K562 (cell line): ENCODE data around the gene POP7. TPM values are rescaled to one million over a fixed set of nuclear protein-coding genes. Genes with fewer than 3 reads are reported as not detected.

Source experiments
- ATAC-seq: fragments of 200-7000 bp; cut with Tn5 transposase; 3 replicates; pipeline ENCODE4 v1.9.1; 2020; ENCODE audit warnings: moderate library complexity
- Bru-seq: library from RNA; stranded (reverse); fragments of 400-500 nt; gene quantifications from one replicate; lab custom pipeline; 2021; lab: Mats Ljungman, UMichigan
- BruChase-seq, 2 experiments: library from RNA; stranded (reverse); fragments of 400-500 nt; gene quantifications; one replicate each; lab custom pipeline; 2021; lab: Mats Ljungman, UMichigan
- BruUV-seq: library from RNA; stranded (reverse); fragments of 400-500 nt; replicated peaks from 2 replicates; lab custom pipeline; 2021; lab: Mats Ljungman, UMichigan
- CTCF ChIA-PET: fragments of 300-600 bp; formaldehyde crosslinking; extraction: SDS; loops from one replicate; lab custom pipeline; 2021; ENCODE audit warnings: low intra/inter-chr PET ratio; lab: Yijun Ruan, JAX
- POLR2A ChIA-PET: fragments of 300-600, 350-650 bp; sonication (Branson Sonifier 250); formaldehyde crosslinking; extraction: SDS; loops from one replicate; lab custom pipeline; 2021; ENCODE audit warnings: antibody characterized with exemption, inconsistent platforms; lab: Yijun Ruan, JAX
- DNase-seq, 4 experiments: peaks; one replicate each; pipeline versions ENCODE4 v3.0.0 to v3.0.0-alpha.2; 2011 to 2018; ENCODE audit warnings: low spot score in 3 of 4, mixed read lengths in 3 of 4; ENCODE audit errors: extremely low read depth in 1 of 4
- FAIRE-seq: peaks from 2 replicates; lab custom pipeline; 2011; peaks lifted over from hg19 to GRCh38; lab: Jason Lieb, UNC
- H2AFZ ChIP-seq: 2 replicates; pipeline ENCODE4 v1.6.0; 2011; ENCODE audit warnings: low read depth, low read length, control low read depth, inconsistent platforms
- H3K27ac ChIP-seq: fragments of 200-600 bp; 3 replicates; pipeline ENCODE4 v1.8.0; 2011; ENCODE audit warnings: low read depth, mild to moderate bottlenecking, control low read depth, inconsistent platforms, low read length, moderate library complexity, mixed read lengths; ENCODE audit errors: extremely low read depth
- H3K27me3 ChIP-seq, 2 experiments: fragments of 300-600 bp in 1 of 2; 2 replicates in 1 of 2; 3 replicates in 1 of 2; pipeline versions ENCODE4 v1.6.0 to v1.8.0; 2011; ENCODE audit warnings: inconsistent platforms in 2 of 2, low read length in 2 of 2, mild to moderate bottlenecking in 1 of 2, mixed read lengths in 1 of 2, moderate library complexity in 1 of 2; ENCODE audit not compliant: control insufficient read depth in 2 of 2, insufficient read depth in 2 of 2
- H3K36me3 ChIP-seq: fragments of 300-600 bp; 3 replicates; pipeline ENCODE4 v1.8.0; 2011; ENCODE audit warnings: mild to moderate bottlenecking, low read length, inconsistent platforms; ENCODE audit not compliant: control insufficient read depth, insufficient read depth
- H3K4me1 ChIP-seq, 2 experiments: fragments of 200-600 bp in 1 of 2; replicated peaks in 1 of 2; 2 replicates in 1 of 2; 3 replicates in 1 of 2; pipeline versions ENCODE4 v1.5.1 to v1.8.0; 2011; ENCODE audit warnings: inconsistent platforms in 2 of 2, low read length in 2 of 2, mild to moderate bottlenecking in 1 of 2, mixed read lengths in 1 of 2, moderate library complexity in 1 of 2; ENCODE audit not compliant: control insufficient read depth in 2 of 2, insufficient read depth in 2 of 2
- H3K4me2 ChIP-seq: 2 replicates; pipeline ENCODE4 v1.6.1; 2011; ENCODE audit warnings: low read length, control low read depth, inconsistent platforms, mixed read lengths; ENCODE audit not compliant: insufficient read depth
- H3K4me3 ChIP-seq: fragments of 200-600 bp; sonication (generic), shearing (Covaris generic); 2 replicates; pipeline ENCODE4 v1.5.1; 2016; ENCODE audit warnings: control low read depth, inconsistent platforms
- H3K79me2 ChIP-seq: fragments of 200-600 bp; 3 replicates; pipeline ENCODE4 v1.8.0; 2011; ENCODE audit warnings: low read length, inconsistent platforms; ENCODE audit not compliant: control insufficient read depth, insufficient read depth
- H3K9ac ChIP-seq, 2 experiments: 2 replicates each; pipeline versions ENCODE4 v1.6.0 to v1.6.1; 2011; ENCODE audit warnings: low read depth in 2 of 2, low read length in 2 of 2, control low read depth in 1 of 2, inconsistent platforms in 1 of 2, mild to moderate bottlenecking in 1 of 2, mixed read lengths in 1 of 2; ENCODE audit not compliant: insufficient read depth in 1 of 2
- H3K9me1 ChIP-seq: one replicate; pipeline ENCODE4 v1.6.0; 2011; ENCODE audit warnings: inconsistent platforms, mild to moderate bottlenecking, low read length, moderate library complexity; ENCODE audit not compliant: control insufficient read depth, insufficient read depth
- H3K9me3 ChIP-seq: replicated peaks from 2 replicates; pipeline ENCODE4 v1.5.1; 2011; ENCODE audit warnings: low read depth, low read length, inconsistent platforms; ENCODE audit not compliant: control insufficient read depth, insufficient read depth
- H4K20me1 ChIP-seq: replicated peaks from 2 replicates; pipeline ENCODE4 v1.6.1; 2011; ENCODE audit warnings: low read length, inconsistent platforms, mixed read lengths; ENCODE audit not compliant: control insufficient read depth, insufficient read depth
- PRPF4 ChIP-seq: fragments of 200-400 bp; formaldehyde crosslinking; IDR thresholded peaks from one replicate; pipeline ENCODE4 v1.6.1; 2017; ENCODE audit warnings: low read length, low read depth, mild to moderate bottlenecking; ENCODE audit not compliant: insufficient read depth, poor library complexity, severe bottlenecking
- RB1 ChIP-seq: fragments of 450-650 bp; IDR thresholded peaks from 2 replicates; pipeline ENCODE4 v1.6.1; 2017; ENCODE audit warnings: low read depth, mild to moderate bottlenecking
- WGBS: fragments of 100-300 bp; shearing (Covaris generic); methylation state at CpG from one replicate; pipeline ENCODE4 v1.1.6; 2016; ENCODE audit warnings: low coverage, mixed read lengths; ENCODE audit not compliant: insufficient coverage; ENCODE audit errors: missing lambda C conversion rate; 5-methylcytosine and 5-hydroxymethylcytosine counted together
- in situ Hi-C: fragments of 300-500 bp; cut with MboI; formaldehyde crosslinking; loops from 4 replicates; pipeline ENCODE4 v1.15.0; 2018; ENCODE audit warnings: inconsistent platforms, mixed read lengths
- intact Hi-C: fragments of 100-400 bp; cut with micrococcal nuclease; formaldehyde crosslinking; loops from 2 replicates; pipeline ENCODE4 v1.14.2; 2022
- long read RNA-seq, 3 experiments: library from polyadenylated mRNA in 2 of 3; library from RNA in 1 of 3; unstranded in 2 of 3; stranded (forward) in 1 of 3; transcript quantifications; one replicate each; pipeline ENCODE4 v2.0.0, GENCODE V29; 2019 to 2022
- polyA minus RNA-seq, 3 experiments: library from RNA; depleted of rRNA, polyadenylated mRNA; stranded (reverse); fragments of >200 nt; gene quantifications; 2 replicates each; pipeline ENCODE4 v1.2.3, GENCODE V29; 2011
- polyA plus RNA-seq, 8 experiments: library from polyadenylated mRNA; depleted of rRNA in 4 of 8; stranded (reverse) in 5 of 8; unstranded in 3 of 8; fragments of >200 nt; fragmentation: Nextera tagmentation in 2 of 8; fragmentation: Illumina TruSeq in 1 of 8; extraction: Ambion mirVana in 2 of 8; extraction: Trizol in 1 of 8; gene quantifications; 2 replicates each; pipeline versions ENCODE4 v1.2.1 to v1.2.3, GENCODE V29; 2011 to 2014; ENCODE audit warnings: inconsistent platforms in 1 of 8, missing spikeins in 1 of 8
- total RNA-seq, 7 experiments: library from RNA; depleted of rRNA in 6 of 7; stranded (reverse); fragments of >200 nt in 6 of 7; fragmentation: Illumina TruSeq in 2 of 7; extraction: Trizol in 2 of 7; gene quantifications; 2 replicates each; pipeline versions ENCODE4 v1.2.1 to v1.2.3, GENCODE V29; 2011 to 2021; ENCODE audit warnings: low replicate concordance in 1 of 7
- TF ChIP-seq, protein P1 (sequence below): fragments of 250-450 bp; sonication (Bioruptor Pico); IDR thresholded peaks from 2 replicates; pipeline ENCODE4 v1.8.0; 2022; ENCODE audit warnings: inconsistent platforms
- TF ChIP-seq, protein P2 (sequence below): fragments of 450-650 bp; IDR thresholded peaks from 2 replicates; pipeline ENCODE4 v1.6.1; 2016; ENCODE audit warnings: antibody characterized with exemption
- TF ChIP-seq, protein P3 (sequence below): fragments of 250-450 bp; sonication (Bioruptor Pico); IDR thresholded peaks from 2 replicates; pipeline ENCODE4 v1.9.0; 2021; ENCODE audit warnings: mild to moderate bottlenecking
- TF ChIP-seq, protein P4 (sequence below): fragments of 250-450 bp; sonication (Bioruptor Pico); IDR thresholded peaks from 2 replicates; pipeline ENCODE4 v1.5.0; 2020; ENCODE audit warnings: mild to moderate bottlenecking, borderline replicate concordance

The POP7 gene
- 7.9 and 28.1 TPM in 2 replicates for total RNA-seq (2011; cell fraction: chromatin; rRNA removed; ENCODE audit: low replicate concordance)
- total RNA-seq (2011; cell fraction: nucleolus; rRNA removed): 39.7 and 46.0 TPM in 2 replicates
- 24.5 and 27.6 TPM in 2 replicates for total RNA-seq (2011; cell fraction: nucleoplasm; rRNA removed)
- 150 and 214 TPM in 2 replicates for total RNA-seq (2014; rRNA removed)
- 46.7 and 49.9 TPM in 2 replicates for total RNA-seq (2014; rRNA removed; fragmentation: Illumina TruSeq; extraction: Trizol)
- total RNA-seq (2015; rRNA removed; fragmentation: Illumina TruSeq; extraction: Trizol): 115 TPM in 2 replicates
- 109 TPM in 2 replicates for total RNA-seq (2021)
- 43.3 and 68.9 TPM in 2 replicates for polyA plus RNA-seq (2011; rRNA removed)
- 72.5 and 209 TPM in 2 replicates for polyA plus RNA-seq (2011; cell fraction: cytosol; rRNA removed)
- polyA plus RNA-seq (2011; cell fraction: nucleus; rRNA removed): 33.6 and 51.3 TPM in 2 replicates
- polyA plus RNA-seq (2012): 73.1 and 110 TPM in 2 replicates
- polyA plus RNA-seq (2014; fragmentation: Illumina TruSeq; extraction: Trizol): 46.0 and 87.4 TPM in 2 replicates
- polyA plus RNA-seq (2014; fragmentation: Nextera tagmentation; extraction: Ambion mirVana): 10 to 100 TPM; 11.5 to 27.1 TPM
- 163 and 191 TPM in 2 replicates for polyA plus RNA-seq (2014; rRNA removed)
- 7.4 and 14.3 TPM in 2 replicates for polyA minus RNA-seq (2011; rRNA and poly(A)+ RNA removed)
- polyA minus RNA-seq (2011; cell fraction: cytosol; rRNA and poly(A)+ RNA removed): 17.0 and 39.1 TPM in 2 replicates
- 11.8 and 12.6 TPM in 2 replicates for polyA minus RNA-seq (2011; cell fraction: nucleus; rRNA and poly(A)+ RNA removed)
- percentile 95 among the genes with signal in this experiment for Bru-seq, nascent RNA
- percentile 91 among the genes with signal in this experiment for BruChase-seq, experiment 1, labeled RNA remaining after a 2-hour chase
- percentile 93 among the genes with signal in this experiment for BruChase-seq, experiment 2, labeled RNA remaining after a 6-hour chase
- long read RNA-seq, experiment 1, transcript POP7-201 (2 exons, 927 nt): major isoform, 142 of 221 reads
- long read RNA-seq, experiment 1, partial matches to known transcripts: 1 of 221 reads
- long read RNA-seq, experiment 1, other reads (novel, unspliced or antisense): 78 of 221 reads
- long read RNA-seq, experiment 2, transcript POP7-201 (2 exons, 927 nt): major isoform, 147 of 154 reads
- long read RNA-seq, experiment 2, partial matches to known transcripts: 3 of 154 reads
- long read RNA-seq, experiment 2, other reads (novel, unspliced or antisense): 4 of 154 reads
- long read RNA-seq, experiment 3, transcript POP7-201 (2 exons, 927 nt): major isoform, 145 of 155 reads
- long read RNA-seq, experiment 3, partial matches to known transcripts: 0 of 155 reads
- long read RNA-seq, experiment 3, other reads (novel, unspliced or antisense): 10 of 155 reads

DNA sequence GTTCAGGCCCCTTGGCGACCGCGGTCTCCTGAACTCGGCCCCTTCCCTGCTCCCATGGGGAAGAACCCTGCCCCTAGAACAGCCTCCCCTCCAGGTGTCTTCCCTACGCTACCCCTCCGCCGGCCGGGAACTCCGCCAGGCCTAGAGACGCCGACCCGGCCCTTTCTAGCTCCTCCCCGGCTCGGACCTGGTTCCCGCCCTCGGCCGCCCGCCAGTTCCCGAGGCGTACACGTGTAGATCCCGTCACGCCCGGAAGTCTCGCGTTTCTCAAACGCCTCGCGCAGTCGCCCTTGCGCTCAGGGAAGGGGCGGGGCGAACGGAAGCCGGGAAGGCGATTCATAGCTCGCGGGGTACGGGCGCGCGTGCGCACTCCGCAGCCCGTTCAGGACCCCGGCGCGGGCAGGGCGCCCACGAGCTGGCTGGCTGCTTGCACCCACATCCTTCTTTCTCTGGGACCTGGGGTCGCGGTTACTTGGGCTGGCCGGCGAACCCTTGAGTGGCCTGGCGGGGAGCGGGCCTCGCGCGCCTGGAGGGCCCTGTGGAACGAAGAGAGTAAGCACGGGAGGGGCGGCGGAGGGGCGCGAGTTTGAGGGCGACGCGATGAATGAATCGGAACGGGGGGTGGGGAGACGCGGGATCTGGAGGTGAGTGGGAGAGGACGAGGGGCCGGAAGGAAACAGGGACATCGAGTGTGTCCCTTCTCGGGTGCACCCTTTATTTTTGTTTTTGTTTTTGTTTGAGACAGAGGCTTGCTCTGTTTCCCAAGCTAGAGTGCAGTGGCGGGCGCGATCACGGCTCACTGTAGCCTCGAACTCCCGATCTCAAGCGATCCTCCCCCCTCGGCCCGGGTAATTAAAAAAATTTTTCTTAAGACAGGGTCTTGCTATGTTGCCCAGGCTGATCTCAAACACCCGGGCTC is at the start of gene POP7:
TSS of gene POP7 (plus strand) at position 369 of the 919 bp plus-strand sequence. CDS start 710 bp downstream, outside the sequence.
- Histone ChIP-seq H3K4me2 (peak within 1 kb of the TSS; percentile 98), H3K4me1 (peaks cover 6 to 27% of the 10 kb centered on the region in 2 experiments; a peak in 4 of 5 replicates), H3K9me3 (no peaks in the 10 kb centered on the region), H4K20me1 (0 out of 2 replicates have a peak, but pooled peaks cover 4% of the 10 kb centered on the region), H3K4me3 (peak within 1 kb of the TSS; percentile 66), H3K36me3 (peaks cover 22% of the 10 kb centered on the region), H3K27ac (peak within 1 kb of the TSS; percentile 83), H2AFZ (peak within 1 kb of the TSS; percentile 96), H3K27me3 (0 out of 5 replicates have a peak, but pooled peaks cover 3 to 4% of the 10 kb centered on the region in 2 experiments), H3K9ac (peak within 1 kb of the TSS; percentile 83 to 96), H3K79me2 (peaks cover 25% of the 10 kb centered on the region), H3K9me1 (no peaks in the 10 kb centered on the region)
- intact Hi-C loops (loop anchor here (1.0 to 5.0 kb wide), 3 partner anchors 19 to 146 kb away; partner anchors contain the start of gene SLC12A9), in situ Hi-C loops (loop anchor here (5.0 kb wide), 1 partner anchor 146 kb away; the partner anchor contains the start of gene SLC12A9)
- CTCF ChIA-PET: interaction anchor here (1.2 to 2.4 kb wide), 4 partner anchors 19 to 354 kb away, joined by 3 to 22 read pairs (median 10); partner anchors contain the start of gene SLC12A9
- WGBS: under 1% methylated on average over 82 of the region's 86 CpGs
- ATAC-seq (peak; percentile 97), FAIRE-seq (peak; percentile 96), DNase-seq (peak; percentile 96 to 100 (median 98))
- TSS peak; percentile 89 for BruUV-seq
- POLR2A ChIA-PET: interaction anchor here (0.5 to 2.8 kb wide), 32 partner anchors 9 to 1186 kb away, joined by 3 to 11 read pairs (median 4); partner anchors contain the start of genes FBXO24, GNB2, LRCH4 and MOSPD3
- TF ChIP-seq, protein P1, sequence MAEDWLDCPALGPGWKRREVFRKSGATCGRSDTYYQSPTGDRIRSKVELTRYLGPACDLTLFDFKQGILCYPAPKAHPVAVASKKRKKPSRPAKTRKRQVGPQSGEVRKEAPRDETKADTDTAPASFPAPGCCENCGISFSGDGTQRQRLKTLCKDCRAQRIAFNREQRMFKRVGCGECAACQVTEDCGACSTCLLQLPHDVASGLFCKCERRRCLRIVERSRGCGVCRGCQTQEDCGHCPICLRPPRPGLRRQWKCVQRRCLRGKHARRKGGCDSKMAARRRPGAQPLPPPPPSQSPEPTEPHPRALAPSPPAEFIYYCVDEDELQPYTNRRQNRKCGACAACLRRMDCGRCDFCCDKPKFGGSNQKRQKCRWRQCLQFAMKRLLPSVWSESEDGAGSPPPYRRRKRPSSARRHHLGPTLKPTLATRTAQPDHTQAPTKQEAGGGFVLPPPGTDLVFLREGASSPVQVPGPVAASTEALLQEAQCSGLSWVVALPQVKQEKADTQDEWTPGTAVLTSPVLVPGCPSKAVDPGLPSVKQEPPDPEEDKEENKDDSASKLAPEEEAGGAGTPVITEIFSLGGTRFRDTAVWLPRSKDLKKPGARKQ (CRISPR knock-in tag): no peak
- no peak for TF ChIP-seq PRPF4
- TF ChIP-seq, protein P2, sequence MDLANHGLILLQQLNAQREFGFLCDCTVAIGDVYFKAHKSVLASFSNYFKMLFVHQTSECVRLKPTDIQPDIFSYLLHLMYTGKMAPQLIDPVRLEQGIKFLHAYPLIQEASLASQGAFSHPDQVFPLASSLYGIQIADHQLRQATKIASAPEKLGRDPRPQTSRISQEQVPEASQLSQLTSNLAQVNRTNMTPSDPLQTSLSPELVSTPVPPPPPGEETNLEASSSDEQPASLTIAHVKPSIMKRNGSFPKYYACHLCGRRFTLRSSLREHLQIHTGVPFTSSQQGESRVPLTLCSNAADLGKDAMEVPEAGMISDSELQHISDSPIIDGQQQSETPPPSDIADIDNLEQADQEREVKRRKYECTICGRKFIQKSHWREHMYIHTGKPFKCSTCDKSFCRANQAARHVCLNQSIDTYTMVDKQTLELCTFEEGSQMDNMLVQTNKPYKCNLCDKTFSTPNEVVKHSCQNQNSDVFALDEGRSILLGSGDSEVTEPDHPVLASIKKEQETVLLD: peak; percentile 88; the same call in 1 of the 2 replicates
- TF ChIP-seq RB1: peak; percentile 95
- TF ChIP-seq, protein P3, sequence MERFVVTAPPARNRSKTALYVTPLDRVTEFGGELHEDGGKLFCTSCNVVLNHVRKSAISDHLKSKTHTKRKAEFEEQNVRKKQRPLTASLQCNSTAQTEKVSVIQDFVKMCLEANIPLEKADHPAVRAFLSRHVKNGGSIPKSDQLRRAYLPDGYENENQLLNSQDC: no peak
- TF ChIP-seq, protein P4, sequence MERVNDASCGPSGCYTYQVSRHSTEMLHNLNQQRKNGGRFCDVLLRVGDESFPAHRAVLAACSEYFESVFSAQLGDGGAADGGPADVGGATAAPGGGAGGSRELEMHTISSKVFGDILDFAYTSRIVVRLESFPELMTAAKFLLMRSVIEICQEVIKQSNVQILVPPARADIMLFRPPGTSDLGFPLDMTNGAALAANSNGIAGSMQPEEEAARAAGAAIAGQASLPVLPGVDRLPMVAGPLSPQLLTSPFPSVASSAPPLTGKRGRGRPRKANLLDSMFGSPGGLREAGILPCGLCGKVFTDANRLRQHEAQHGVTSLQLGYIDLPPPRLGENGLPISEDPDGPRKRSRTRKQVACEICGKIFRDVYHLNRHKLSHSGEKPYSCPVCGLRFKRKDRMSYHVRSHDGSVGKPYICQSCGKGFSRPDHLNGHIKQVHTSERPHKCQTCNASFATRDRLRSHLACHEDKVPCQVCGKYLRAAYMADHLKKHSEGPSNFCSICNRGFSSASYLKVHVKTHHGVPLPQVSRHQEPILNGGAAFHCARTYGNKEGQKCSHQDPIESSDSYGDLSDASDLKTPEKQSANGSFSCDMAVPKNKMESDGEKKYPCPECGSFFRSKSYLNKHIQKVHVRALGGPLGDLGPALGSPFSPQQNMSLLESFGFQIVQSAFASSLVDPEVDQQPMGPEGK: no peak; the same call in 1 of the 2 replicates
